Measurements from ENCODE around the gene PTPRG.

The PTPRG gene

DNA sequence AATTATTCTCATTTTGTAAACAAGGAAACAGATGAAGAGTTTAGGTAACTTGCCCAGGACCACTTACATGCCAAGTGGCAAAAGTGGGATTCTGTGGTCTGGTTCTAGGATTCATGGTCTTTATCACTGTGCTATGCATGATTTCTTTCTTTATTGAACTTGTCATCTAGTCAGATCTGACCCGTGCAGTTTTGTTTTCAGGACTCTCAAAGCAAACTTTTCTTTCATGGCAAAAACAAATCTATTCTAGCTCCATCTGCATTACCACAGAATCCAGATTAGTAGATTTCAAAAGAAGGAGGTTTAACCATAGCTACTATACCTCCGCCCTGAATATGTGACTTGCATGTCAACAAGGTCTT, 404.4 kb downstream of the PTPRG start:
- H3K27ac ChIP-seq, result no peak overlapping the region
- TF ChIP-seq, protein P1, sequence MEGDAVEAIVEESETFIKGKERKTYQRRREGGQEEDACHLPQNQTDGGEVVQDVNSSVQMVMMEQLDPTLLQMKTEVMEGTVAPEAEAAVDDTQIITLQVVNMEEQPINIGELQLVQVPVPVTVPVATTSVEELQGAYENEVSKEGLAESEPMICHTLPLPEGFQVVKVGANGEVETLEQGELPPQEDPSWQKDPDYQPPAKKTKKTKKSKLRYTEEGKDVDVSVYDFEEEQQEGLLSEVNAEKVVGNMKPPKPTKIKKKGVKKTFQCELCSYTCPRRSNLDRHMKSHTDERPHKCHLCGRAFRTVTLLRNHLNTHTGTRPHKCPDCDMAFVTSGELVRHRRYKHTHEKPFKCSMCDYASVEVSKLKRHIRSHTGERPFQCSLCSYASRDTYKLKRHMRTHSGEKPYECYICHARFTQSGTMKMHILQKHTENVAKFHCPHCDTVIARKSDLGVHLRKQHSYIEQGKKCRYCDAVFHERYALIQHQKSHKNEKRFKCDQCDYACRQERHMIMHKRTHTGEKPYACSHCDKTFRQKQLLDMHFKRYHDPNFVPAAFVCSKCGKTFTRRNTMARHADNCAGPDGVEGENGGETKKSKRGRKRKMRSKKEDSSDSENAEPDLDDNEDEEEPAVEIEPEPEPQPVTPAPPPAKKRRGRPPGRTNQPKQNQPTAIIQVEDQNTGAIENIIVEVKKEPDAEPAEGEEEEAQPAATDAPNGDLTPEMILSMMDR (conservative IDR thresholded peaks at IDR 0.05; ENCODE audit: low read depth), result no peak
- POLR2A ChIA-PET (ENCODE audit: low non-redundant PET), result no interaction called here
- CTCF ChIA-PET, result interaction anchor here (0.6 kb wide), 1 partner anchor 108 kb away, joined by 5 read pairs; no protein-coding TSS in a partner anchor
- DNase-seq (ENCODE audit: low spot score), result no peak

DNA sequence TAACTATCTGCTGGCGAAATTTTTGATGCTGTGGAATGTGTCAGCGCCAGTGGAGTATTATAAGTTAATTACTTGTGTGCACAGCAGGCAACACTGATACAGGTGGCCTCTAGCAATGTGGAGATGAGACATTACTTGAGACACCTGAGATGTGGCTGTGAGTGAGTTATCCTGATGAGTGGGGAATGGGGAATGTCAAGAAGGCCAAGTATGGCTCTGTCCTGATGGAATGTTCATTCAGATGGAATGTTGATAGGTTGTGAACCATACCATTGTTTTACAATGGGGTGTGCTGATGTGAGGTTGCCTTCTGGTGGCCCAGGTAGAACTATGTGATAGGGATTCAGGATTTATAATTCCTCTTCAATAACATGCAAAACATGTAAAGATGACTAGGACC, 404.8 kb downstream of the PTPRG start:
- POLR2A ChIA-PET (ENCODE audit: low non-redundant PET), result no interaction called here
- TF ChIP-seq, protein P1 (conservative IDR thresholded peaks at IDR 0.05; ENCODE audit: low read depth), result no peak
- DNase-seq (ENCODE audit: low spot score), result peak; percentile 64
- no peak overlapping the region for H3K27ac ChIP-seq
- CTCF ChIA-PET, result no interaction called here

DNA sequence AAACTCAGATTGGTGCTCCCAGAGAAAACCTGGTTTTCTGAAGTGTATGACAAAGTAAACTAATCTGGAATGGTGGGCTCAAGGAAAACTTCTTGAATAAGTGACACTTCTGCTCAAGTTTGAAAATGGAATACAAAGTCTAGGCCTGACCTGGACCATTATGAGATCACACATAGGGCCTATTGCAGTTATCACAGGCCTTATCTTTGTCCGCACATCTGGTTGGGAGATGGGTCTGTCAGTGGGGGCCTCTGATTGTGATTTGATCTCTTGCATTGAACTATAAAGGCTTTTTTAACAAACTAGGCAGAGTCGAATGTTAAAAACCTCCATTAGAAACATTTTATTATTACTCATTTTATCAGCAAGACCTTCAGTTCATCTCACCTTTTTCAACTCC, 405.6 kb downstream of the PTPRG start:
- TF ChIP-seq, protein P1 (conservative IDR thresholded peaks at IDR 0.05; ENCODE audit: low read depth), result no peak
- ChIA-PET POLR2A (ENCODE audit: low non-redundant PET) (no interaction called here), CTCF (no interaction called here)
- DNase-seq (ENCODE audit: low spot score), result no peak
- no peak overlapping the region for H3K27ac ChIP-seq

DNA sequence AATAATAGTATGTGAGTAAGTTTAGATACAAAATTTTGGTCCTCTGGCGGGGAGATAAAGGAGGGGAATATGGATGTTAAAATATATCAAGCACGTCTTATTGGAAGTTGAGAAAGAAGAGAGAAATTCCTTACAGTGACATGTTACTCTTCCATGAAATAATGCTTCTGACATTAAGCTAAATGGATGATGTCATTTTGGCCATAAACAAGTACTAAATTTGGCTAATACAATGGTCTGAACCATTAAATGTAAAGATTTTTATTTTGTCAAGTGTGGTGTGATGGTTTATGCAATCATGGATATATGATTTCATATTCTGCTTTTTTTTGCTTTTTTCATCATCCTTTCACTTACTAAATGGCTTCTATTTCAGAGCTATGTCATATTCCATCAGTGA, 406.6 kb downstream of the PTPRG start:
- ChIA-PET CTCF (interaction anchor here (0.6 to 0.7 kb wide), 2 partner anchors 44 to 1837 kb away, joined by 3 read pairs; no protein-coding TSS in a partner anchor), POLR2A (ENCODE audit: low non-redundant PET) (no interaction called here)

DNA sequence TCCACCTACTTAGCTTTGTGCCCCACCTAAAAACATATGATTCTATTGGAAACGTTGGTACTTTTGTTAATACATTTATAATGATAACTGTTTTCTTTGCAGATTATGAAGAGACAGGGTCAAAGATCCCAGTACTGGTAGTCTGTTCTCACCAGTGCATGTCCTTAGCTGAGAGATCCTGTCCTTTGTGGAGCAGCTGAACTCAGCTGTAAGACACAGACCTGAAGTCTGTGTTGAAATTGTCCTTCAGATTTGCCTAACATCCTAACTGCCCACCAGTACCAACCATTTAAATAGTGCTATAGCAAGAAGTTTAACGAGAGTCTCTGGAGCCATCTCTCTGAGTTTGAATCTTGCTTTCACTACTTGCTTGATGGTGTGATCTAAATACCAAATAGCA, 413.3 kb downstream of the PTPRG start:
- CTCF ChIA-PET, result no interaction called here
- TF ChIP-seq, protein P1 (conservative IDR thresholded peaks at IDR 0.05; ENCODE audit: low read depth), result no peak
- H3K27ac ChIP-seq, result no peak overlapping the region
- POLR2A ChIA-PET (ENCODE audit: low non-redundant PET), result no interaction called here
- no peak for DNase-seq (ENCODE audit: low spot score)

More for the DNA sequence above, 406.6 kb downstream of the PTPRG start:
- H3K27ac ChIP-seq, result no peak overlapping the region
- TF ChIP-seq, protein P1 (conservative IDR thresholded peaks at IDR 0.05; ENCODE audit: low read depth), result no peak
- DNase-seq (ENCODE audit: low spot score), result no peak

DNA sequence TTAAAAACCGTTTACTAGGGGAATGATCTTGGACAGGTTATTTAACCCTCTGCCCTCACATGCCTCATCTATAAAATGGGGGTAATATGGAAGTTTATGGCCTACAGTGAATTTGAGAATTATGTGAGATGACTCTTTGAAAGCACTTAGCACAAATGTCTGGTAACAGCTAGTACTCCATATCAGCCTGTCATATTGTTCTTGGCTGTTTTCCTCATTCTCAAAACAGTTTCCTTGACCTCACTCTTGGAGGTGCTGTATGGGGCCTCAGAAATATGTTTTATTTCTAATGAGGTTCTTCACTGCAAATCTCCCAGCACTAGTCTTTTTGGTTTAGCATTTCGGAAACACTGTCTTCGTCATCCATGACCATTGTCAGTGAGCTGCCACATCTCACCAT, 413.8 kb downstream of the PTPRG start:
- H3K27ac ChIP-seq, result no peak overlapping the region
- ChIA-PET CTCF (no interaction called here), POLR2A (ENCODE audit: low non-redundant PET) (no interaction called here)
- TF ChIP-seq, protein P1 (conservative IDR thresholded peaks at IDR 0.05; ENCODE audit: low read depth), result no peak
- DNase-seq (ENCODE audit: low spot score), result no peak

DNA sequence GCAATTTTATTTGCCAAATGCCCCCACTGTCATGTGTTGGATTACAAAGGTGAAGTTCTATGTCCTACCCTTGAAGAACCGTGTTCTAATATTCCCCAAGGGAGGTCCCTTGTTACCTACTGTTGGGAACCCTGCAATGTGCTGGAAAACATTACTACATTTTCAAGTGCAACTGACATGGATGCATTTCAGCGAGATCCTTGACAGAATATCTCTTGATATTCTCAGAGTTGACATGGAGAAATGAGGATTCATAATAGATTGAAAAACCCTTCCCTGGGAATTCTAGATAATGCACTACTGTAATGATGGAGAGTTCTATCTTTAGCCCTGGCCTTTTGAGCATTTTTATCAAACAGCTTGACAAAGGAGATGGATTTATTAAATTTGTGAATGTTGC, 414.6 kb downstream of the PTPRG start:
- POLR2A ChIA-PET (ENCODE audit: low non-redundant PET), result no interaction called here
- CTCF ChIA-PET, result no interaction called here
- TF ChIP-seq, protein P1 (conservative IDR thresholded peaks at IDR 0.05; ENCODE audit: low read depth), result no peak
- H3K27ac ChIP-seq, result no peak overlapping the region
- DNase-seq (ENCODE audit: low spot score), result no peak

All from RWPE1 (cell line).